Activated naive CD4-positive, alpha-beta T cell treated with anti-CD3 and anti-CD28 coated beads for 36 hours (primary cell): Measurements from ENCODE around the gene ZFX. TPM values are rescaled to one million over a fixed set of nuclear protein-coding genes. Genes with fewer than 3 reads are reported as not detected.
"Not testable (repeated sequence)": the region's sequence is repeated elsewhere in the genome, so short reads cannot be mapped to it uniquely, and the experiment has no call there.

Experiments used
- CTCF ChIA-PET: fragments of 350-600 bp; sonication (Branson Sonifier 250); formaldehyde crosslinking; loops from one replicate; lab custom pipeline; 2021; ENCODE audit warnings: antibody characterized with exemption; lab: Charles Lee
- DNase-seq: peaks from one replicate; pipeline ENCODE4 v3.0.0-alpha.2; 2020
- H3K27ac Mint-ChIP-seq: one replicate; pipeline ENCODE4 v1.8.0; 2021; ENCODE audit warnings: mild to moderate bottlenecking, mixed read lengths
- H3K27me3 Mint-ChIP-seq: one replicate; pipeline ENCODE4 v1.8.0; 2021; ENCODE audit warnings: low read depth, mixed read lengths
- H3K36me3 Mint-ChIP-seq: one replicate; pipeline ENCODE4 v1.8.0; 2021; ENCODE audit warnings: low read depth, mixed read lengths
- H3K4me1 Mint-ChIP-seq: one replicate; pipeline ENCODE4 v1.8.0; 2021; ENCODE audit warnings: low read depth, mixed read lengths
- H3K4me3 Mint-ChIP-seq: one replicate; pipeline ENCODE4 v1.8.0; 2021; ENCODE audit warnings: mild to moderate bottlenecking, moderate library complexity, mixed read lengths
- H3K9me3 Mint-ChIP-seq: one replicate; pipeline ENCODE4 v1.8.0; 2021; ENCODE audit warnings: mixed read lengths
- intact Hi-C: fragments of 100-400 bp; cut with micrococcal nuclease; formaldehyde crosslinking; loops from one replicate; pipeline ENCODE4 v1.15.1; 2023
- total RNA-seq, 2 experiments: library from RNA; stranded (reverse); gene quantifications; one replicate each; pipeline ENCODE4 v1.2.3, GENCODE V29; 2021

Gene ZFX
- 10 to 100 TPM; 27.1 to 27.9 TPM for total RNA-seq

GRCh38 chrX:24149351-24150050 is at the start of gene ZFX:
ZFX (plus strand) TSS chrX:24149729; CDS start chrX:24172743, 23,014 bp downstream.
- peak within 1 kb of the TSS; percentile 80 for H3K4me3 Mint-ChIP-seq
- intact Hi-C loops = loop anchor here (1.0 to 5.0 kb wide), 12 partner anchors 20 to 543 kb away; partner anchors contain the start of genes APOO, EIF2S3, POLA1 and PRDX4
- H3K27ac Mint-ChIP-seq = peak within 1 kb of the TSS; percentile 96
- peaks cover 58% of the 10 kb centered on the region for H3K4me1 Mint-ChIP-seq
- H3K36me3 Mint-ChIP-seq = peaks cover 15% of the 10 kb centered on the region
- no peaks in the 10 kb centered on the region for H3K9me3 Mint-ChIP-seq
- CTCF ChIA-PET = interaction anchor here (0.6 kb wide), 1 partner anchor 69 kb away, joined by 4 read pairs; no protein-coding TSS in a partner anchor
- DNase-seq = peak; percentile 40
- H3K27me3 Mint-ChIP-seq = no peaks in the 10 kb centered on the region

GRCh38 chrX:24100713-24101112 is 48.8 kb upstream of the ZFX start:
- Mint-ChIP-seq H3K9me3 (no peaks in the 10 kb centered on the region), H3K27ac (no peak overlapping the region), H3K4me1 (no peaks in the 10 kb centered on the region), H3K4me3 (no peak overlapping the region), H3K36me3 (no peaks in the 10 kb centered on the region), H3K27me3 (no peaks in the 10 kb centered on the region)
- no peak for DNase-seq
- intact Hi-C loops = no loop called here
- CTCF ChIA-PET = no interaction called here

GRCh38 chrX:24110069-24110468 is 39.5 kb upstream of the ZFX start:
- Mint-ChIP-seq H3K36me3 (no peaks in the 10 kb centered on the region), H3K4me1 (no peaks in the 10 kb centered on the region), H3K4me3 (no peak overlapping the region), H3K27ac (no peak overlapping the region), H3K27me3 (no peaks in the 10 kb centered on the region), H3K9me3 (no peaks in the 10 kb centered on the region)
- DNase-seq = no peak
- CTCF ChIA-PET = no interaction called here
- intact Hi-C loops = no loop called here

GRCh38 chrX:24113181-24113580 is 36.3 kb upstream of the ZFX start:
- Mint-ChIP-seq H3K9me3 (no peaks in the 10 kb centered on the region), H3K4me1 (no peaks in the 10 kb centered on the region), H3K27ac (no peak overlapping the region), H3K4me3 (no peak overlapping the region), H3K27me3 (no peaks in the 10 kb centered on the region), H3K36me3 (no peaks in the 10 kb centered on the region)
- CTCF ChIA-PET = no interaction called here
- intact Hi-C loops = no loop called here
- no peak for DNase-seq

DNA sequence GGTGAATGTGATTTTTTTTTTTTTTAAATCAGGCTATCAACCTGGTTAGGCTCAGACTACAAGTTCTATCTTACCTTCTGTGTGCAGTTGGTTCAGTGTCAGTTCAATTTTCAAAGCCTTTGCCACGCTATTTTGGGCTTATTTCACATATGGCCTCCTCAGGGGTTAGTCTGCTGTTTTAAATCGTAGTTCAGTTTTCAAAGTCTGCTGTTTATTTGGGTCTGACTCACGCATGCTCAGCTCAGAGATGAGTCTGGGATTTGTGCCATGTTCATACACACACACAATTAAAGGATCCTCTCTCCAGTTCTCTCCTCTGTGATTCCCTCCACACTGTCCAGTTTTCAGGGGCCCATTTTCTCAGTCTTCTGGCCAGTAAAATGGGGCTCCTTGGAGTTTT is 32.3 kb upstream of the ZFX start:
- Mint-ChIP-seq H3K36me3 (no peaks in the 10 kb centered on the region), H3K4me3 (no peak overlapping the region), H3K27ac (no peak overlapping the region), H3K9me3 (no peaks in the 10 kb centered on the region), H3K27me3 (no peaks in the 10 kb centered on the region), H3K4me1 (no peaks in the 10 kb centered on the region)
- no peak for DNase-seq
- CTCF ChIA-PET = no interaction called here
- intact Hi-C loops = no loop called here

DNA sequence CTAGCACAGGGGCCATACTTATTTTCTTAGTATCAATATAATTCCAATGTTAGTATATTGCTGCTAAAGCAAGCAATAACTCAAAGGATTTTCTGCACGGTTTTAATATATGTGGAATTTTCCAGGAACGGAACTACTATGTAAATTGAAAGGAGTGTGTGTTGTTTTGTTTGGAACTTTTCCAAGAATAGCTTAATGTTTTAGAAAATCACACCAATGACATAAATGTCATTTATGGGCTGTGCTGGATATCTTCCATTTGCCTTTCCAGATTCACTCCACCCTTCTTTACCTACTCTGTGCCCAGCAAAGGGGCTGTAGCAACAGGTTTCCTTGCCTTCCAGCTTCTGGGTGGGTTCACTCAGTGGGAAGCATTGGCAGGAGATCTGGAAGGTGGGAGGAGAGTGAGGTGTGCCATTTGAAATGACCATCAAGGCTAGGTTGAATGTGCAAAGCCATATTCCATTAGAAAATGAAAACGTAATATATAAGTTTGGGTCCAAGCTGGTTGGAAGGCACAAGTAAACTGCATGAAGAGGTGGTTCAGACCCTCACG is 25.2 kb upstream of the ZFX start:
- H3K27ac Mint-ChIP-seq = no peak overlapping the region

GRCh38 chrX:24125028-24125612 is 24.4 kb upstream of the ZFX start:
- intact Hi-C loops = no loop called here

More for the DNA sequence above, 25.2 kb upstream of the ZFX start:
- intact Hi-C loops = no loop called here
- Mint-ChIP-seq H3K4me3 (no peak overlapping the region), H3K27me3 (no peaks in the 10 kb centered on the region), H3K4me1 (no peaks in the 10 kb centered on the region), H3K9me3 (no peaks in the 10 kb centered on the region), H3K36me3 (no peaks in the 10 kb centered on the region)
- CTCF ChIA-PET = interaction anchor here (0.6 kb wide), 1 partner anchor 38 kb away, joined by 3 read pairs; no protein-coding TSS in a partner anchor
- DNase-seq = no peak

GRCh38 chrX:24131476-24131875 is 18.1 kb upstream of the ZFX start:
- no peaks in the 10 kb centered on the region for H3K4me1 Mint-ChIP-seq
- intact Hi-C loops = no loop called here
- no peak for DNase-seq
- H3K27ac Mint-ChIP-seq = no peak overlapping the region
- no peak overlapping the region for H3K4me3 Mint-ChIP-seq
- no peaks in the 10 kb centered on the region for H3K36me3 Mint-ChIP-seq
- H3K9me3 Mint-ChIP-seq = no peaks in the 10 kb centered on the region
- CTCF ChIA-PET = no interaction called here
- H3K27me3 Mint-ChIP-seq = no peaks in the 10 kb centered on the region

More at GRCh38 chrX:24125028-24125612, 24.4 kb upstream of the ZFX start:
- Mint-ChIP-seq H3K27me3 (no peaks in the 10 kb centered on the region), H3K4me1 (no peaks in the 10 kb centered on the region), H3K27ac (no peak overlapping the region), H3K9me3 (no peaks in the 10 kb centered on the region), H3K4me3 (no peak overlapping the region), H3K36me3 (no peaks in the 10 kb centered on the region)
- no peak for DNase-seq
- CTCF ChIA-PET = interaction anchor here (0.6 kb wide), 1 partner anchor 38 kb away, joined by 3 read pairs; no protein-coding TSS in a partner anchor

GRCh38 chrX:24133312-24133711 is 16.2 kb upstream of the ZFX start:
- no peaks in the 10 kb centered on the region for H3K9me3 Mint-ChIP-seq
- CTCF ChIA-PET = no interaction called here
- DNase-seq = no peak
- H3K36me3 Mint-ChIP-seq = no peaks in the 10 kb centered on the region
- H3K4me3 Mint-ChIP-seq = no peak overlapping the region
- no peak overlapping the region for H3K27ac Mint-ChIP-seq
- H3K27me3 Mint-ChIP-seq = no peaks in the 10 kb centered on the region
- H3K4me1 Mint-ChIP-seq = no peaks in the 10 kb centered on the region
- intact Hi-C loops = no loop called here

DNA sequence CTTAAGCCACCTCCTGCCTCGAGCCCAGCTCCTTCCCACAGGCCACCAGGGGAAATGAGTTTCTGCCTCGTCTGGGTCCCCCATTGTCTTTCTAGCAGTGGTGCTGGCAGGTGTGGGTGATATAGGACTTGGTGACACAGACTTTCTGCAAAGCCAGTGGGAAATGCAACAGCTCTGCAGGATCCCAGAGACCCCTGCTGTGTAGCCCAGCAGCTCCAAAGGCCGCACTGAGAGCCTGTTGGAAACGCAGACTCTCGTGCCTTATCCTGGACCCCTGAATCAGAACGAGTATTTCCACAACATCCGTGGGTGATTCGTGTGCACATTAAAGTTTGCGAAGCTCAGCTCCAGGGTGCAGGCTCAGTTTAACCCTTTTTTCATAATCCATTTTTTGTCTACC is 13.8 kb upstream of the ZFX start:
- DNase-seq, intact Hi-C loops, H3K36me3 Mint-ChIP-seq, H3K4me1 Mint-ChIP-seq, H3K9me3 Mint-ChIP-seq, H3K4me3 Mint-ChIP-seq, H3K27me3 Mint-ChIP-seq, H3K27ac Mint-ChIP-seq: not testable (repeated sequence)
- CTCF ChIA-PET = interaction anchor here (0.6 kb wide), 1 partner anchor 11 kb away, joined by 4 read pairs; no protein-coding TSS in a partner anchor

DNA sequence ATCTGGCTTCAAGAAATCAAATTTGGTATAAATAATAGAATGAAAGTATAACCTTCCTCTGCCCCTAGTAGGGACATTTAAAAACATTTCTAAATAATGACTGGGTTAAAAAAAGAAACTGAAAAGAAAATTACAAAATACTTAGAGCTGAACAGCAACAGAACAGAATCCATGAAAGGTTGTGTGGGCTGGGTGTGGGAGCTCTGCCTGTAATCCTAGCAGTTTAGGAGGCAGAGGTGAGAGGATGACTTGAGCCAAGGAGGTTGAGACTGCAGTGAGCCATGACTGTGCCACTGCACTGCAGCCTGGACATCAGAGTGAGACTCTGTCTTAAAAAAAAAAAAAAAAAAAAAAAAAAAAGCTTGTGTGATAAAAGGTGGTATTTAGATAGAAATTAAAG is 12.3 kb upstream of the ZFX start:
- intact Hi-C loops = no loop called here
- CTCF ChIA-PET = no interaction called here
- Mint-ChIP-seq H3K9me3 (no peaks in the 10 kb centered on the region), H3K27me3 (no peaks in the 10 kb centered on the region), H3K36me3 (no peaks in the 10 kb centered on the region), H3K4me1 (no peaks in the 10 kb centered on the region), H3K4me3 (no peak overlapping the region), H3K27ac (no peak overlapping the region)
- no peak for DNase-seq

GRCh38 chrX:24143982-24144381 is 5.5 kb upstream of the ZFX start:
- H3K4me3 Mint-ChIP-seq, CTCF ChIA-PET, H3K27me3 Mint-ChIP-seq, DNase-seq, H3K36me3 Mint-ChIP-seq, intact Hi-C loops, H3K27ac Mint-ChIP-seq, H3K9me3 Mint-ChIP-seq: not testable (repeated sequence)
- H3K4me1 Mint-ChIP-seq = peaks cover 27% of the 10 kb centered on the region
